GM13977 (cell line): ENCODE measurements around the gene SH2B3.
"Not testable (repeated sequence)": the region's sequence is repeated elsewhere in the genome, so short reads cannot be mapped to it uniquely, and the experiment has no call there.

Experiments used
- DNase-seq: peaks from one replicate; pipeline ENCODE4 v3.0.0; 2012; ENCODE audit warnings: low spot score
- CTCF ChIP-seq: IDR thresholded peaks from 2 replicates; pipeline ENCODE4 v1.5.1; 2012; ENCODE audit warnings: mild to moderate bottlenecking, control low read depth; ENCODE audit not compliant: insufficient read depth; ENCODE audit errors: extremely low read depth, missing control alignments
- in situ Hi-C: fragments of 300-500 bp; cut with MboI; formaldehyde crosslinking; loops from one replicate; pipeline ENCODE4 v1.12.0; 2022; ENCODE audit warnings: low sequenced_read_pairs, low pct_unique_long_range_greater_than_20kb, mixed read lengths, inconsistent platforms; ENCODE audit not compliant: unreplicated experiment

The SH2B3 gene

GRCh38 chr12:111368788-111369495 is 36.8 kb upstream of the SH2B3 start, which contains the start of gene PHETA1:
TSS of gene PHETA1 (minus strand) at chr12:111369095. CDS start at chr12:111363427, 5,668 bp downstream.
- no peak for TF ChIP-seq CTCF
- DNase-seq: peak; percentile 95
- in situ Hi-C loops: no loop called here

GRCh38 chr12:111369496-111370220 is 36.1 kb upstream of the SH2B3 start:
- in situ Hi-C loops: no loop called here
- TF ChIP-seq CTCF: no peak
- no peak for DNase-seq

GRCh38 chr12:111373231-111373630 is 32.5 kb upstream of the SH2B3 start:
- in situ Hi-C loops, DNase-seq: not testable (repeated sequence)

DNA sequence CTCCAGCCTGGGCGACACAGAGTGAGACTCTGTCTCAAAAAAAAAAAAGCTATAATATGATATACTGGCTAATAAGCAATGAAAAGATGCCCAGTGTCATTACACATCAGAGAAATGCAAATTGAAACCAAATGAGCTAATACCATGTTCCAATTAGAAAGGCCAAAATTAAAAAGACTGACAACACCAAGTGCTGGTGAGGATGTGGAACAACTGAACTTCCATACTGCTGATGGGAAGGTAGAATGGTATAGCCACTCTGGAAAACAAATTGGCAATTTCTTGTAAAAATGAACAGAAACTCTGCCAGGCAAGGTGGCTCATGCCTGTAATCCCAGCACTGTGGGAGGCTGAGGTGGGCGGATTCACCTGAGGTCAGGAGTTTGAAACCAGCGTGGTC is 28.3 kb upstream of the SH2B3 start:
- no peak for TF ChIP-seq CTCF
- in situ Hi-C loops: no loop called here
- DNase-seq: no peak

- in situ Hi-C loops: no loop called here
- DNase-seq: no peak
- no peak for TF ChIP-seq CTCF
Observed at GRCh38 chr12:111379942-111380554, 25.7 kb upstream of the SH2B3 start.

- TF ChIP-seq CTCF: no peak
- no peak for DNase-seq
- in situ Hi-C loops: no loop called here
Observed at GRCh38 chr12:111384596-111384995, 21.1 kb upstream of the SH2B3 start.

GRCh38 chr12:111386885-111387284 is 18.8 kb upstream of the SH2B3 start:
- in situ Hi-C loops: no loop called here
- TF ChIP-seq CTCF: no peak
- no peak for DNase-seq
